Suprapubic skin (tissue), 4 donors: ENCODE measurements around the gene RPS6KA6. TPM values are rescaled to one million over a fixed set of nuclear protein-coding genes. Genes with fewer than 3 reads are reported as not detected.

Experiments
- DNase-seq, 2 donors: peaks; one replicate each; pipeline ENCODE4 v3.0.0-alpha.2; 2019; ENCODE audit warnings: low spot score in 2 of 2
- H3K27ac ChIP-seq: fragments of 200-600 bp; sonication (generic); one replicate; pipeline ENCODE4 v1.5.1; 2019
- H3K27me3 ChIP-seq: fragments of 200-600 bp; sonication (generic); one replicate; pipeline ENCODE4 v1.5.1; 2019
- H3K36me3 ChIP-seq: fragments of 200-600 bp; sonication (generic); one replicate; pipeline ENCODE4 v1.5.1; 2019
- H3K4me1 ChIP-seq: fragments of 200-600 bp; sonication (generic); one replicate; pipeline ENCODE4 v1.5.1; 2019
- H3K4me3 ChIP-seq: fragments of 200-600 bp; sonication (generic); one replicate; pipeline ENCODE4 v1.5.1; 2019; ENCODE audit warnings: mild to moderate bottlenecking
- H3K9me3 ChIP-seq: fragments of 200-600 bp; sonication (generic); one replicate; pipeline ENCODE4 v1.5.1; 2019
- EP300 ChIP-seq: sonication (generic); formaldehyde crosslinking; IDR thresholded peaks from one replicate; pipeline ENCODE4 v1.6.1; 2017; ENCODE audit warnings: antibody characterized with exemption
- POLR2A ChIP-seq, 2 donors: fragments of 450-650 bp; IDR thresholded peaks; one replicate each; pipeline ENCODE4 v1.6.1; 2017; ENCODE audit warnings: antibody characterized with exemption in 2 of 2, mild to moderate bottlenecking in 2 of 2, moderate library complexity in 2 of 2
- POLR2AphosphoS5 ChIP-seq, 3 donors: sonication (generic); formaldehyde crosslinking; IDR thresholded peaks; one replicate each; pipeline ENCODE4 v1.6.1; 2017; ENCODE audit warnings: antibody characterized with exemption in 3 of 3
- WGBS: methylation state at CpG from one replicate; pipeline ENCODE4 v1.1.5; 2018; 5-methylcytosine and 5-hydroxymethylcytosine counted together
- total RNA-seq, 4 donors: library from RNA; depleted of rRNA; stranded (reverse); fragments of >200 nt; gene quantifications; one replicate each; pipeline ENCODE4 v1.1.0, GENCODE V29; 2016
- TF ChIP-seq, protein P1 (sequence below), 2 donors: fragments of 200-600 bp in 1 of 2; fragments of 450-650 bp in 1 of 2; sonication (generic) in 1 of 2; IDR thresholded peaks; one replicate each; pipeline ENCODE4 v1.5.1; 2016 to 2019; ENCODE audit warnings: antibody characterized with exemption in 2 of 2, mild to moderate bottlenecking in 1 of 2, moderate library complexity in 1 of 2

Gene RPS6KA6
- total RNA-seq, 4 donors from 2014 or later, result 3.1 to 7.0 (median 4.9) TPM

DNA sequence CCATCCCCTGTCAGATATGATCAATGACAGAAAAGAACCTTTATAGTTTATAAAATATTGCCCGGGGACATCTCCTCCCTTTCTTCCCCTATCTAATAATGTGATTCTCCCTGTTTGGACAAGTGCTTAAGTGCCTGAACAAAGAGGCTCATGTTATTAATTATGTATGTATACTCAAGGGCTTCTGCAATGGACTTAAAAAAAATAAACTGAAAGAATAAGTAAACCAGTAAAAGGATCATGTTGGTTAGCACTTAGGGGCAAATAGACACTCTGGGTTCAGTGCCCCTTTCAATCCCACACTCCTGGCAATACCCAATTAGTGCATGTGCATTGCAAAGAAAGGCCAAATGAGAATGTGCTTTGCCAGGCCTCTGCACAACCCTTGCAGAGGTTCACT, 30.7 kb upstream of the RPS6KA6 start:
- no peak for DNase-seq
- WGBS, result 50% methylated on average over 1 of the region's 1 CpG
- Histone ChIP-seq H3K27me3 (no peaks in the 10 kb centered on the region), H3K27ac (no peak overlapping the region), H3K9me3 (no peaks in the 10 kb centered on the region), H3K4me3 (no peak overlapping the region), H3K4me1 (no peaks in the 10 kb centered on the region), H3K36me3 (no peaks in the 10 kb centered on the region)
- TF ChIP-seq, protein P1, sequence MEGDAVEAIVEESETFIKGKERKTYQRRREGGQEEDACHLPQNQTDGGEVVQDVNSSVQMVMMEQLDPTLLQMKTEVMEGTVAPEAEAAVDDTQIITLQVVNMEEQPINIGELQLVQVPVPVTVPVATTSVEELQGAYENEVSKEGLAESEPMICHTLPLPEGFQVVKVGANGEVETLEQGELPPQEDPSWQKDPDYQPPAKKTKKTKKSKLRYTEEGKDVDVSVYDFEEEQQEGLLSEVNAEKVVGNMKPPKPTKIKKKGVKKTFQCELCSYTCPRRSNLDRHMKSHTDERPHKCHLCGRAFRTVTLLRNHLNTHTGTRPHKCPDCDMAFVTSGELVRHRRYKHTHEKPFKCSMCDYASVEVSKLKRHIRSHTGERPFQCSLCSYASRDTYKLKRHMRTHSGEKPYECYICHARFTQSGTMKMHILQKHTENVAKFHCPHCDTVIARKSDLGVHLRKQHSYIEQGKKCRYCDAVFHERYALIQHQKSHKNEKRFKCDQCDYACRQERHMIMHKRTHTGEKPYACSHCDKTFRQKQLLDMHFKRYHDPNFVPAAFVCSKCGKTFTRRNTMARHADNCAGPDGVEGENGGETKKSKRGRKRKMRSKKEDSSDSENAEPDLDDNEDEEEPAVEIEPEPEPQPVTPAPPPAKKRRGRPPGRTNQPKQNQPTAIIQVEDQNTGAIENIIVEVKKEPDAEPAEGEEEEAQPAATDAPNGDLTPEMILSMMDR (IDR thresholded peaks at IDR 0.05), result no peak
- TF ChIP-seq POLR2AphosphoS5 (IDR thresholded peaks at IDR 0.05) (no peak), POLR2A (IDR thresholded peaks at IDR 0.05) (no peak), EP300 (no peak)

- Histone ChIP-seq H3K4me3 (no peak overlapping the region), H3K27me3 (no peaks in the 10 kb centered on the region), H3K4me1 (no peaks in the 10 kb centered on the region), H3K9me3 (no peaks in the 10 kb centered on the region), H3K36me3 (no peaks in the 10 kb centered on the region), H3K27ac (no peak overlapping the region)
- no peak for DNase-seq
- 31% methylated on average over 2 of the region's 2 CpGs for WGBS
- TF ChIP-seq, protein P1 (IDR thresholded peaks at IDR 0.05), result no peak
- TF ChIP-seq POLR2AphosphoS5 (IDR thresholded peaks at IDR 0.05), result no peak
- TF ChIP-seq POLR2A (IDR thresholded peaks at IDR 0.05), result no peak
- no peak for TF ChIP-seq EP300
Measured at GRCh38 chrX:84216881-84217280, 28.9 kb upstream of the RPS6KA6 start.

DNA sequence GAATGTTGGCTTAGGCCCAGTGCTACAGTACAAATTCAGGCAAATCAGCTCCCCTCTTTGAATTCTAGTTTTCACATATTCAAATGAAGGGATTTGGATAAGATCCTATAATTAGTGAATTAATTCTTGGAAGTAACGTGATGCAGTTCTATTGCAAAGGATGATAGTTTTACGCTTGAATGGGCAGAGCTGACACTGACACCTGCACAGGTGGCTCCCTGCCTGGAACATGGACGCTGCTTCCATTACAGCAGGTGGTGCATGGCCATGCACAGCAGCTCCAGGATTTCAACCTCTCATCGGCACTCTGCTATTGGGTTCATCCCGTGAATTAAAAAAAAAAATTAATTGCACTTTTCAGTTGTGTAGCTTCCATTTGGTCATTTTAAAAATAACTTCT, 28.4 kb upstream of the RPS6KA6 start:
- Histone ChIP-seq H3K36me3 (no peaks in the 10 kb centered on the region), H3K4me3 (no peak overlapping the region), H3K4me1 (no peaks in the 10 kb centered on the region), H3K27me3 (no peaks in the 10 kb centered on the region), H3K27ac (no peak overlapping the region), H3K9me3 (no peaks in the 10 kb centered on the region)
- TF ChIP-seq POLR2A (IDR thresholded peaks at IDR 0.05) (no peak), POLR2AphosphoS5 (IDR thresholded peaks at IDR 0.05) (no peak), EP300 (no peak)
- TF ChIP-seq, protein P1 (IDR thresholded peaks at IDR 0.05), result no peak
- DNase-seq, result no peak
- WGBS, result 52% methylated on average over 5 of the region's 5 CpGs

DNA sequence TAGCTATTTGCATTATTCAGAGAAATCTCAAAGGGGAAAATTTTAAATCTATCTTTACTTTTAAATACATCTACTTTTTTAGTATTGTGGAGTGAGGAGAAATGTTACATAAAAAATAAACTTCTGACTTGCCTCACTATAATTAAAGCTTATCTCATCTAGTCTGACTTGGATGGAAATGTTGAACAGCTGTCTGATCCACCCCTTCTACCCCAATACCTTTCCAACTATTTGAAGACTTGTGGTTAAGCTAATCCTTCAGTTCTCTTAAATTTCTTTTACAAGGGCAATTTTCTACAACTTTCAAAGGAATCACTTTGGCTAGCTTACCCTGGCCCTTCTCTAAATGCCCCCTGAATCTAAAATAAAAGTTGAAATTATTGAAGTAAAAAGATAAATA, 17.3 kb upstream of the RPS6KA6 start:
- Histone ChIP-seq H3K4me3 (no peak overlapping the region), H3K9me3 (no peaks in the 10 kb centered on the region), H3K4me1 (no peaks in the 10 kb centered on the region), H3K27me3 (no peaks in the 10 kb centered on the region), H3K27ac (no peak overlapping the region), H3K36me3 (no peaks in the 10 kb centered on the region)
- TF ChIP-seq, protein P1 (IDR thresholded peaks at IDR 0.05), result no peak
- TF ChIP-seq POLR2AphosphoS5 (IDR thresholded peaks at IDR 0.05) (no peak), POLR2A (IDR thresholded peaks at IDR 0.05) (no peak), EP300 (no peak)
- no peak for DNase-seq

- no peaks in the 10 kb centered on the region for H3K9me3 ChIP-seq
- no peaks in the 10 kb centered on the region for H3K36me3 ChIP-seq
- H3K4me1 ChIP-seq, result no peaks in the 10 kb centered on the region
- no peaks in the 10 kb centered on the region for H3K27me3 ChIP-seq
- no peak overlapping the region for H3K27ac ChIP-seq
- no peak for DNase-seq
- no peak overlapping the region for H3K4me3 ChIP-seq
- TF ChIP-seq, protein P1 (IDR thresholded peaks at IDR 0.05), result no peak
- TF ChIP-seq EP300, result no peak
- no peak for TF ChIP-seq POLR2A (IDR thresholded peaks at IDR 0.05)
- no peak for TF ChIP-seq POLR2AphosphoS5 (IDR thresholded peaks at IDR 0.05)
- WGBS, result 54% methylated on average over 1 of the region's 1 CpG
Measured at GRCh38 chrX:84199688-84200087, 11.7 kb upstream of the RPS6KA6 start.
